Measurements from ENCODE around the gene GPR62. TPM values are rescaled to one million over a fixed set of nuclear protein-coding genes. Genes with fewer than 3 reads are reported as not detected.

The GPR62 gene
- total RNA-seq, 1 experiment from 2014 or later = not detected

GRCh38 chr3:51947215-51947900 is 7.8 kb upstream of the GPR62 start:
- in situ Hi-C loops (cut with HindIII; ENCODE audit: low pct_unique_long_range_greater_than_20kb, low sequenced_read_pairs) = no loop called here
- DNase-seq (ENCODE audit: low read depth, low spot score) = no peak

GRCh38 chr3:51948016-51948580 is 7.1 kb upstream of the GPR62 start:
- DNase-seq (ENCODE audit: low read depth, low spot score) = no peak
- in situ Hi-C loops (cut with HindIII; ENCODE audit: low pct_unique_long_range_greater_than_20kb, low sequenced_read_pairs) = no loop called here

- in situ Hi-C loops (cut with HindIII; ENCODE audit: low pct_unique_long_range_greater_than_20kb, low sequenced_read_pairs) = no loop called here
- DNase-seq (ENCODE audit: low read depth, low spot score) = no peak
Observed at GRCh38 chr3:51949121-51949520, 6.1 kb upstream of the GPR62 start.

GRCh38 chr3:51950899-51951298 is 4.3 kb upstream of the GPR62 start:
- in situ Hi-C loops (cut with HindIII; ENCODE audit: low pct_unique_long_range_greater_than_20kb, low sequenced_read_pairs) = no loop called here
- no peak for DNase-seq (ENCODE audit: low read depth, low spot score)

GRCh38 chr3:51953445-51953844 is 1.7 kb upstream of the GPR62 start:
- DNase-seq (ENCODE audit: low read depth, low spot score) = no peak
- in situ Hi-C loops (cut with HindIII; ENCODE audit: low pct_unique_long_range_greater_than_20kb, low sequenced_read_pairs) = no loop called here

GRCh38 chr3:51954105-51954504 is 1.1 kb upstream of the GPR62 start:
- in situ Hi-C loops (cut with HindIII; ENCODE audit: low pct_unique_long_range_greater_than_20kb, low sequenced_read_pairs) = no loop called here
- no peak for DNase-seq (ENCODE audit: low read depth, low spot score)

GRCh38 chr3:51954713-51955112 is 468 bp upstream of the GPR62 start:
- DNase-seq (ENCODE audit: low read depth, low spot score) = no peak
- in situ Hi-C loops (cut with HindIII; ENCODE audit: low pct_unique_long_range_greater_than_20kb, low sequenced_read_pairs) = no loop called here

GRCh38 chr3:51955893-51956770 is 951 bp downstream of the GPR62 start:
- in situ Hi-C loops (cut with HindIII; ENCODE audit: low pct_unique_long_range_greater_than_20kb, low sequenced_read_pairs) = no loop called here
- no peak for DNase-seq (ENCODE audit: low read depth, low spot score)

GRCh38 chr3:51957520-51958205 is 2.5 kb downstream of the GPR62 start:
- in situ Hi-C loops (cut with HindIII; ENCODE audit: low pct_unique_long_range_greater_than_20kb, low sequenced_read_pairs) = no loop called here
- DNase-seq (ENCODE audit: low read depth, low spot score) = no peak

- no peak for DNase-seq (ENCODE audit: low read depth, low spot score)
- in situ Hi-C loops (cut with HindIII; ENCODE audit: low pct_unique_long_range_greater_than_20kb, low sequenced_read_pairs) = no loop called here
Observed at GRCh38 chr3:51958603-51959521, 3.7 kb downstream of the GPR62 start.

GRCh38 chr3:51959651-51960050 is 4.5 kb downstream of the GPR62 start:
- in situ Hi-C loops (cut with HindIII; ENCODE audit: low pct_unique_long_range_greater_than_20kb, low sequenced_read_pairs) = no loop called here
- no peak for DNase-seq (ENCODE audit: low read depth, low spot score)

GRCh38 chr3:51960386-51960785 is 5.2 kb downstream of the GPR62 start:
- in situ Hi-C loops (cut with HindIII; ENCODE audit: low pct_unique_long_range_greater_than_20kb, low sequenced_read_pairs) = no loop called here
- DNase-seq (ENCODE audit: low read depth, low spot score) = no peak

GRCh38 chr3:51961011-51961410 is 5.8 kb downstream of the GPR62 start:
- in situ Hi-C loops (cut with HindIII; ENCODE audit: low pct_unique_long_range_greater_than_20kb, low sequenced_read_pairs) = no loop called here
- DNase-seq (ENCODE audit: low read depth, low spot score) = no peak

GRCh38 chr3:51961602-51962569 is 6.7 kb downstream of the GPR62 start:
- DNase-seq (ENCODE audit: low read depth, low spot score) = no peak
- in situ Hi-C loops (cut with HindIII; ENCODE audit: low pct_unique_long_range_greater_than_20kb, low sequenced_read_pairs) = no loop called here

GRCh38 chr3:51962854-51963530 is 7.8 kb downstream of the GPR62 start:
- in situ Hi-C loops (cut with HindIII; ENCODE audit: low pct_unique_long_range_greater_than_20kb, low sequenced_read_pairs) = no loop called here
- DNase-seq (ENCODE audit: low read depth, low spot score) = no peak
